ENCODE data around the gene BCLAF1.

- TF ChIP-seq, protein P1, sequence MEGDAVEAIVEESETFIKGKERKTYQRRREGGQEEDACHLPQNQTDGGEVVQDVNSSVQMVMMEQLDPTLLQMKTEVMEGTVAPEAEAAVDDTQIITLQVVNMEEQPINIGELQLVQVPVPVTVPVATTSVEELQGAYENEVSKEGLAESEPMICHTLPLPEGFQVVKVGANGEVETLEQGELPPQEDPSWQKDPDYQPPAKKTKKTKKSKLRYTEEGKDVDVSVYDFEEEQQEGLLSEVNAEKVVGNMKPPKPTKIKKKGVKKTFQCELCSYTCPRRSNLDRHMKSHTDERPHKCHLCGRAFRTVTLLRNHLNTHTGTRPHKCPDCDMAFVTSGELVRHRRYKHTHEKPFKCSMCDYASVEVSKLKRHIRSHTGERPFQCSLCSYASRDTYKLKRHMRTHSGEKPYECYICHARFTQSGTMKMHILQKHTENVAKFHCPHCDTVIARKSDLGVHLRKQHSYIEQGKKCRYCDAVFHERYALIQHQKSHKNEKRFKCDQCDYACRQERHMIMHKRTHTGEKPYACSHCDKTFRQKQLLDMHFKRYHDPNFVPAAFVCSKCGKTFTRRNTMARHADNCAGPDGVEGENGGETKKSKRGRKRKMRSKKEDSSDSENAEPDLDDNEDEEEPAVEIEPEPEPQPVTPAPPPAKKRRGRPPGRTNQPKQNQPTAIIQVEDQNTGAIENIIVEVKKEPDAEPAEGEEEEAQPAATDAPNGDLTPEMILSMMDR (conservative IDR thresholded peaks at IDR 0.05 in 1 of 2, IDR thresholded peaks at IDR 0.05 in 1 of 2; ENCODE audit: extremely low read depth in 1 of 2, insufficient read depth in 1 of 2, low read depth in 1 of 2, low read length in 2 of 2): no peak
- no peak for TF ChIP-seq EZH2 (IDR thresholded peaks at IDR 0.05; ENCODE audit: borderline replicate concordance, low read length)
Measured at GRCh38 chr6:136226674-136227377, 62.8 kb downstream of the BCLAF1 start.
